ENCODE data around the gene GRAMD4. TPM values are rescaled to one million over a fixed set of nuclear protein-coding genes. Genes with fewer than 3 reads are reported as not detected.
A peak's percentile ranks its signal among the peaks of the same experiment; 100 is the strongest.

GRAMD4 gene
- total RNA-seq, 1 experiment from 2014 or later = 23.5 TPM

GRCh38 chr22:46676479-46676878, 56.3 kb downstream of the GRAMD4 start:
- in situ Hi-C loops (cut with HindIII; ENCODE audit: low sequenced_read_pairs) = no loop called here
- DNase-seq (ENCODE audit: low spot score) = no peak

- in situ Hi-C loops (cut with HindIII; ENCODE audit: low sequenced_read_pairs) = no loop called here
Measured at GRCh38 chr22:46676881-46677280, 56.7 kb downstream of the GRAMD4 start.

GRCh38 chr22:46677323-46678002, 57.3 kb downstream of the GRAMD4 start:
- no peak for DNase-seq (ENCODE audit: low spot score)
- in situ Hi-C loops (cut with HindIII; ENCODE audit: low sequenced_read_pairs) = no loop called here

More at GRCh38 chr22:46676881-46677280, 56.7 kb downstream of the GRAMD4 start:
- DNase-seq (ENCODE audit: low spot score) = no peak

- no peak for DNase-seq (ENCODE audit: low spot score)
- in situ Hi-C loops (cut with HindIII; ENCODE audit: low sequenced_read_pairs) = no loop called here
Measured at GRCh38 chr22:46678003-46678657, 57.9 kb downstream of the GRAMD4 start.

GRCh38 chr22:46678785-46679700, 58.9 kb downstream of the GRAMD4 start:
- DNase-seq (ENCODE audit: low spot score) = no peak
- in situ Hi-C loops (cut with HindIII; ENCODE audit: low sequenced_read_pairs) = no loop called here

- in situ Hi-C loops (cut with HindIII; ENCODE audit: low sequenced_read_pairs) = no loop called here
- no peak for DNase-seq (ENCODE audit: low spot score)
Measured at GRCh38 chr22:46679706-46680269, 59.6 kb downstream of the GRAMD4 start.

GRCh38 chr22:46681010-46681409, 60.8 kb downstream of the GRAMD4 start:
- no peak for DNase-seq (ENCODE audit: low spot score)
- in situ Hi-C loops (cut with HindIII; ENCODE audit: low sequenced_read_pairs) = no loop called here

GRCh38 chr22:46682011-46682731, 62.0 kb downstream of the GRAMD4 start:
- in situ Hi-C loops (cut with HindIII; ENCODE audit: low sequenced_read_pairs) = no loop called here

GRCh38 chr22:46684706-46685105, 64.5 kb downstream of the GRAMD4 start:
- in situ Hi-C loops (cut with HindIII; ENCODE audit: low sequenced_read_pairs) = no loop called here
- peak; percentile 8 for DNase-seq (ENCODE audit: low spot score)

More at GRCh38 chr22:46682011-46682731, 62.0 kb downstream of the GRAMD4 start:
- DNase-seq (ENCODE audit: low spot score) = no peak

- in situ Hi-C loops (cut with HindIII; ENCODE audit: low sequenced_read_pairs) = no loop called here
- no peak for DNase-seq (ENCODE audit: low spot score)
Measured at GRCh38 chr22:46686221-46687047, 66.2 kb downstream of the GRAMD4 start.

- in situ Hi-C loops (cut with HindIII; ENCODE audit: low sequenced_read_pairs) = no loop called here
- DNase-seq (ENCODE audit: low spot score) = no peak
Measured at GRCh38 chr22:46687048-46687444, 66.9 kb downstream of the GRAMD4 start.

GRCh38 chr22:46687460-46687859, 67.3 kb downstream of the GRAMD4 start:
- in situ Hi-C loops (cut with HindIII; ENCODE audit: low sequenced_read_pairs) = no loop called here
- no peak for DNase-seq (ENCODE audit: low spot score)

- DNase-seq (ENCODE audit: low spot score) = no peak
- in situ Hi-C loops (cut with HindIII; ENCODE audit: low sequenced_read_pairs) = no loop called here
Measured at GRCh38 chr22:46688949-46689348, 68.8 kb downstream of the GRAMD4 start.

- DNase-seq (ENCODE audit: low spot score) = no peak
- in situ Hi-C loops (cut with HindIII; ENCODE audit: low sequenced_read_pairs) = no loop called here
Measured at GRCh38 chr22:46690146-46690545, 70.0 kb downstream of the GRAMD4 start.

- DNase-seq (ENCODE audit: low spot score) = no peak
- in situ Hi-C loops (cut with HindIII; ENCODE audit: low sequenced_read_pairs) = no loop called here
Measured at GRCh38 chr22:46691571-46691970, 71.4 kb downstream of the GRAMD4 start.

- DNase-seq (ENCODE audit: low spot score) = peak; percentile 47
- in situ Hi-C loops (cut with HindIII; ENCODE audit: low sequenced_read_pairs) = no loop called here
Measured at GRCh38 chr22:46693634-46694415, 73.6 kb downstream of the GRAMD4 start.

GRCh38 chr22:46694416-46695170, 74.4 kb downstream of the GRAMD4 start:
- in situ Hi-C loops (cut with HindIII; ENCODE audit: low sequenced_read_pairs) = no loop called here
- DNase-seq (ENCODE audit: low spot score) = no peak

Measured in G401 (cell line).